C4-2B (cell line): ENCODE results near the gene PSG6.
"Not testable (repeated sequence)": the region's sequence is repeated elsewhere in the genome, so short reads cannot be mapped to it uniquely, and the experiment has no call there.

Source experiments
- H3K27ac ChIP-seq: fragments of 450-650 bp; 2 replicates; pipeline ENCODE4 v1.5.1; 2017
- CTCF ChIP-seq: fragments of 450-650 bp; conservative IDR thresholded peaks from 2 replicates; pipeline ENCODE4 v1.5.1; 2017; ENCODE audit warnings: mild to moderate bottlenecking
- ZFX ChIP-seq: fragments of 450-650 bp; IDR thresholded peaks from 2 replicates; pipeline ENCODE4 v1.6.1; 2017

The PSG6 gene

GRCh38 chr19:42898656-42899055, 19.0 kb downstream of the PSG6 start:
- H3K27ac ChIP-seq = not testable (repeated sequence)

- H3K27ac ChIP-seq = not testable (repeated sequence)
Observed at GRCh38 chr19:42897729-42898128, 20.0 kb downstream of the PSG6 start.

GRCh38 chr19:42890446-42890845, 27.2 kb downstream of the PSG6 start:
- not testable (repeated sequence) for H3K27ac ChIP-seq

DNA sequence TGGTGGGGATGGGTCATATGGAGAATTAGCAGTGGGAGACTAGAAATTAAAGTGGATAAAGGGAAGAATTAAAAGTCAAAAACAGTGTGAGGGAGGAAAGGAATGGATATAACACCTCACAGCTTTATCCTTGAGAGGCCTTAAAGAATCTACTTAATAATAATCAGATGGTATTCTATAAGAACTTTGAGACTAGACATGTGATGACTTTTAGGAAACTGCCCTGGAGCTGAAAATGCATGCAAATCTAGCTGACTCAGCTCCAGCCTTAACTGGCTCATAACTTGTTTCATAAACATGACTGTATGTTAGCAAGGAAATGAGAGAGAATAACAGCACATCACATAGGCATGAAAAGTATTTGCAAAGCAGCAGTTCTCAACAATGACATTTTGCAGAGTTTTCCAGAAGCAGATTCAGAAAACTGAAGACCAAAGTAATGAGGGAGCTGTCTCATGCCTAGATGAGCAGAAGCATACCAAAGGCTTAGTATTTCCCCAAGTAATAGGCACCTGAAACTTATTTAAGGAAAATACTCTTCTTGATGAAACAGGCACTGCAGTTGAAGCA, 29.7 kb downstream of the PSG6 start:
- not testable (repeated sequence) for H3K27ac ChIP-seq

GRCh38 chr19:42882730-42883129, 35.0 kb downstream of the PSG6 start:
- not testable (repeated sequence) for H3K27ac ChIP-seq

DNA sequence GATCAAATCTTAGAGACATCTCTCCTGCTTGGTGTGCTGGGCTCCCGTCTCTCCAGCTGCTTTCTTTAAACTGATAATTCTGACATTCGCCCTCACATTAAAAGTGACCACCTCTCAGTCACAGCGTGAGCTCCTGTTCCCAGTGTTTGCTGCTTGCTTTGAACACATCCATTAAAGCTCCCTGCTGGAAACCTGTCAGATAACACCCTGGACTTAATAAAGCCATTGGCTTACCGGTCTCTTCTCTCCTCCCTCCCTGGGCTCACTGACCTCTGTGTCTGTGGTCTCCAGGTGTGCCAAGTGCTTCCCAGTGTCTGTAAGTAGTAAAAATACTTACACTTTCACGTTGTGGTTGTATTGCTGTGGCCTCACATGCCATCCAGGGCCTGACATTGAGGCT, 35.7 kb downstream of the PSG6 start:
- H3K27ac ChIP-seq = not testable (repeated sequence)

GRCh38 chr19:42881279-42881678, 36.4 kb downstream of the PSG6 start:
- TF ChIP-seq CTCF = peak; percentile 66
- H3K27ac ChIP-seq = not testable (repeated sequence)

GRCh38 chr19:42880621-42881020, 37.1 kb downstream of the PSG6 start:
- not testable (repeated sequence) for H3K27ac ChIP-seq

GRCh38 chr19:42879613-42880012, 38.1 kb downstream of the PSG6 start, which contains the start of gene PSG1:
Gene PSG1 (minus strand): TSS chr19:42879713. CDS start chr19:42879581, 132 bp downstream.
- no peak within 1 kb of the TSS for H3K27ac ChIP-seq

GRCh38 chr19:42876596-42876995, 41.1 kb downstream of the PSG6 start:
- not testable (repeated sequence) for H3K27ac ChIP-seq

More at GRCh38 chr19:42879613-42880012, 38.1 kb downstream of the PSG6 start, which contains the start of gene PSG1:
- no peak for TF ChIP-seq ZFX
- no peak for TF ChIP-seq CTCF

GRCh38 chr19:42875881-42876280, 41.8 kb downstream of the PSG6 start:
- H3K27ac ChIP-seq = not testable (repeated sequence)

- H3K27ac ChIP-seq = not testable (repeated sequence)
Observed at GRCh38 chr19:42874901-42875813, 42.5 kb downstream of the PSG6 start.

DNA sequence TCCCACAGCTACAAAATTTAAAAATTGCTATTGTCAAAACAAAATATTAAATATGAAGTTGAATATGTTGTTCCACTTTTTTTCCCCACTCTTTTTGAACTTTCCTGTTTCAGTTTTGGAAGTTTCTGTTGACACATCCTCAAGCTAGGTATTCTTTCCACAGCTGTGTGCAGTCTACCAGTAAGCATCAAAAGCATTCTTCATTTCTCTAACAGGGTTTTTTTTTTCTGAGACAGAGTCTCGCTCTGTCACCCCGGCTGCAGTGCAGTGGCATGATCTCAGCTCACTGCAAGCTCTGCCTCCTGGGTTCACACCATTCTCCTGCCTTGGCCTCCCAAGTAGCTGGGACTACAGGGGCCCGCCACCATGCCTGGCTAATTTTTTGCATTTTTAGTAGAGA, 43.6 kb downstream of the PSG6 start:
- not testable (repeated sequence) for H3K27ac ChIP-seq

DNA sequence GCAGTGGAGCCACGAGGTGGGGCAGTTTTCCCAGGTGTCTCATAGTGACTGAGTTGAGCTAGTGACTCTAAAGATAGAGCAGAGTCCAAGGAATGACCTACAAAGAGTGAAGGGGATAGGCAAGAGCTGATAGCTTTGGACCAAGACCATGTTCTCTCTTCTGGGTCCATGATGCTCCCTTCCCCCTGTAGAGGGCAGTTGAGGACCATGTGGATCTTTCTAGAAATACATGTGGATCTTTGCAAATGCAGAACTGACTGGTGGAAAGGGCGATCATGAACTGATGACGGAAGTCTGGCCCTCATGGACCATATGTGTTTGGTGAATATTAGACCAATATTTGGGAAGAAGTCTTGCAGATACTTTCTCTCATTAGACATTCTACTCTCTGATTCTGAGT, 45.1 kb downstream of the PSG6 start:
- TF ChIP-seq ZFX = no peak
- TF ChIP-seq CTCF = no peak
- no peak overlapping the region for H3K27ac ChIP-seq
